GM19455 (cell line): ENCODE results near the gene ADGRG1.
"Not testable (repeated sequence)": the region's sequence is repeated elsewhere in the genome, so short reads cannot be mapped to it uniquely, and the experiment has no call there.

Source experiments
- ATAC-seq: cut with Tn5 transposase; IDR thresholded peaks from one replicate; pipeline ENCODE4 v1.9.1; 2021; ENCODE audit not compliant: unreplicated experiment

The ADGRG1 gene

GRCh38 chr16:57628008-57628781 lies at the start of gene ADGRG1:
Gene ADGRG1 (plus strand): TSS chr16:57628630. CDS start chr16:57650288, 21,658 bp downstream.
- no peak for ATAC-seq

- no peak for ATAC-seq
These were observed 49.1 kb upstream of the ADGRG1 start for GRCh38 chr16:57579361-57579665.

DNA sequence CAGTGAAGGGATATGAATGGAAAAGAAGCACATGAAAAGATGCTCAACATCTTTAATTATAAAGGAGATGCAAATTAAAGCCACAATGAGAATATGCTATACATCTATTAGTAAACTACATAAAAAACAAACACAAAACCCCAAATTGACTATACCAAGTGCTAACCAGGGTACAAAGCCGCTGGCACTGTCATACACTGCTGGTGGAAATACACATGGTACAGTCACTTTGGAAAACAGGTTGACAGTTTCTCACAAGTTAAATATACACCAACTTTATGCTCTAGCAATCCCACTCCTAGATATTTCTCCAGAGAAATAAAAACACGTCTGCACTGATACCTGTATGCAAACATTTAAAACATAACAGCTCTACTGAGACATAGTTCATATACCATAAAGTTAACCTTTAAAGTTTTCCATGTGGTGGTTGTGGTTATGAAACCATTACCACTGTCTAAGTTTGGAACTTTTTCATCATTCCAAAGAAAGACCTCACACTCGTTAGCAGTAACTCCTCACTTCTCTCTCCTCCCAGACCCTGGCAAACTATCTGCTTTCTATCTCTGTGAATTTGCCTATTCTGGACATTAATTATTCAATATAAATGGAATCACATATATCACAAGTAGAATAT lies 43.3 kb upstream of the ADGRG1 start:
- ATAC-seq: no peak

- ATAC-seq: no peak
These were observed 39.6 kb upstream of the ADGRG1 start for GRCh38 chr16:57588831-57589230.

- ATAC-seq: no peak
These were observed 39.1 kb upstream of the ADGRG1 start for GRCh38 chr16:57589374-57589773.

DNA sequence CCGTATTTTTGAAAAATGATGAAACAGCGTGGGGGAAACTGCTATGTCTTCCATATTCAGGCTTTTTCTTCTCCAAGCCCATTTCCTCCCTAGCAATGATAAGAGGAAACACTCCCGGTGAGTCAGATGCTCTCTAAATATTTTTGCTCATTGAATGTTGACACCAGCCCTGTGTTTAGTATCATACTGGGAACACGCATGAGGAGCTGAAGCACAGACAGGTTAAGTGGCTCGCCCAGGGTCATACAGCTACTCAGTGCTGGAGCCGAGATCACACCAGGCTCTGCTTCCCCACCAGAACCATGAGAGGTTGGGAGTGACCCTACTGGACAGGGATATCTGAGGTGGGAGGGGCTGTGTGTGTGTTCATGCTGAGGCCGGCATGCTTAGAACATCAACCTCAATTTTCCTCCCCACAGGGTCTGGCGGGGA lies 37.8 kb upstream of the ADGRG1 start:
- no peak for ATAC-seq

GRCh38 chr16:57591086-57591869 lies 37.2 kb upstream of the ADGRG1 start:
- peak; percentile 85 for ATAC-seq

DNA sequence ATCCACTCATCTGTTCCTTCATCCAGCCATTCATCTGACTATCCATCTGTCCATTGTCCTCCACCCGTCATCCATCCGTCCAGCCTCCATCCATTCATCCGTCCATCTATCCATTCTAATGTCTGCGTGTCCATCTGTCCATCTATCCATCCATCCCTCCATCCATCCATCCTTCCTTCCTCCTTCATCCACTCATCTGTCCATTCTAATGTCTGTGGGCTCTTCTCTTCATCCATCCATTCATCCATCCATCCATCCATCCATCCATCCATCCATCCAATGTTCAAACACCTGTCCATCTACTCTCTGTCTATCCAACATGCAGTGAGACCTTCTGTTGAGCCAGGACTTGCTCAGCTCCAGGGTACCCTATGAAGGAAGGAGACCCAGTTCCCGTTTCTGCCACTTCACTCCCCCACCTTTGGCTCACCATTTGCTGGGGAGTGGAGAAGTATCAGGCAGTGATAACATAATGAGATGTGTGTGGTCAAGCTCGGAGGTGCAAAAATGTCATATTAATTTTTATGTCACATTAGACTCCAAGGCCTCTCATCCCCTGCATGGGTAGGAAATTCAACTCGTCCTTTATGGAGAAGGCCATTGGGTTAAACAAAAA lies 36.5 kb upstream of the ADGRG1 start:
- ATAC-seq: no peak

DNA sequence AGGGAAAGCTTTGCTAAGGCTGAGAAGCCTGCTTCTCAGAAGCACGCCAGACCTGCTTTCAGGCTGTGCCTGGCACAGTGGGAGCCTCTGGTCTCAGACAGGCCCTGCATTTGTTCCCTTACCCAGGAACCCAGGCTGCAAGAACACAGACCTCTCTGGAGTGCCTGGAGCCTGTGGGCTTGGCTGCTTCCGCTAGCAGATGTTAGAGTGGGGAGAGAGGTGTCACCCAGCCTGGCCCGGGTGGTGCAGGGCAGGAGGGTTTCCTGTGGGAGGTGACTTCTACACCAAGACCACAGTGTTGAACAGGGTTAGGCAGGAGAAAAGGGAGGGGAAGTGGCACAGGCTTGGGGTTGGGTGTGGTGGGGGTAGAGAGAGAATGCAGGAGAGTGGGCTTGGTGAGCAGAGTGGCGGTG lies 35.8 kb upstream of the ADGRG1 start:
- no peak for ATAC-seq

DNA sequence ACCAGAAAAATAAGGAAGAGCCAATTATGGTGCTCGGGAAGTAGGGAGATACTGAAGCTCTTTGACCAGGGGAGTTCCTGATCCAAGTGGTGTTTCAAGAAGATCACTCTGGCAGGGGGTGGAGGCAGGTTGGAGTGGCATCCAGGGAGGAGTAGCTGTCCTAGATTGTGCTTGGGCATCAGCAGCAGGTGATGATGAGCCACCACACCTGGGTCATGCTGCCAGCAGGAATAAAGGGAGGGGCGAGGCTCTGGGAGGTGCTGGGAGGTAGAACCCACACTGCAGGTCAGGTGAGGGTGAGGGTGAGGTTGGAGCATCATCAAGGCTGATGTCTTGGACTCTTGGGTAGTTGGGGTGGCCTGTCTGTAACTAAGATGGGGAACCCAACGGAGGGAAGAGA lies 35.4 kb upstream of the ADGRG1 start:
- no peak for ATAC-seq

GRCh38 chr16:57593990-57594389 lies 34.4 kb upstream of the ADGRG1 start:
- no peak for ATAC-seq

DNA sequence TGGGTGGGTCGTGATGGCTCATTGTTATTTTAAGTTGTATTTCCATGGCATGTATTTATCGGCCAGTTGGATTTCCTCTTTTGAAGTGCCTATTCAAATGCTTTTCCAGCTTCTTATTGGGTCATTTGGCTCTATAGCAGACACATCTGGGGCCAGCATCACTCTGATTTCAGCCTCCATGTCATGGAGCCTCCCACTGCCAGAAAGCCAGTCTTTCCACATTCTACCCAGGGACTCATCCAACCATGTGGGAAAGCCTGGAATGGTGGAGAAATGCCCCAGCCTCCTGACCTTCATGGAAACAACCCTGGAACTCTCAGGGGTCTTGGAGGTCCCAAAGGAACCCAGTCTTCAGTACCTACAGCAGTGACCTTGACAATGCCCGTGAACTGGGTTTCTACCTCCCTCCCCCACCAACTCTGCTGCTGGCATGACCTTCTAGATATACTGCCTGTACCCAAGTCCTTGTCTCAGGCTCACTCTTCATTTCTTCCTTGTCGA lies 33.8 kb upstream of the ADGRG1 start:
- no peak for ATAC-seq

GRCh38 chr16:57596234-57596633 lies 32.2 kb upstream of the ADGRG1 start:
- not testable (repeated sequence) for ATAC-seq

DNA sequence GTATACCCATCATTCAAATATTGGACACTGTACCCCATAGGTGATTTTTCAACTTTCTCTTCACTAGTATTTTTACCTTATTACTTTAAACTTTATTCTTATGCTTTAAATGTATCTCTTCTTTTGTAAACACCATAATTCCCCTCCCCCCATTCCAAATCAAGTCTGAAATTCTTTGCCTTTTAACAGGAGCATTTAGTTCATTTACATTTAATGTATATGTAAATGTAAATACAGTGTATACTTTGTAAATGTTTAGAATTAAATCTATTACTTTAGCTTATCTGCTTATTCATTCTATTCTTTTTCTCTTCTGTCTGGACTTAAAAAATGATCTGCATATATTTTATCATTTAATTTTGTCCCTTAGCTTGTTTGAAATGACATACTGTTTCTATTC lies 30.0 kb upstream of the ADGRG1 start:
- ATAC-seq: no peak

GRCh38 chr16:57600048-57600835 lies 28.2 kb upstream of the ADGRG1 start:
- ATAC-seq: no peak

DNA sequence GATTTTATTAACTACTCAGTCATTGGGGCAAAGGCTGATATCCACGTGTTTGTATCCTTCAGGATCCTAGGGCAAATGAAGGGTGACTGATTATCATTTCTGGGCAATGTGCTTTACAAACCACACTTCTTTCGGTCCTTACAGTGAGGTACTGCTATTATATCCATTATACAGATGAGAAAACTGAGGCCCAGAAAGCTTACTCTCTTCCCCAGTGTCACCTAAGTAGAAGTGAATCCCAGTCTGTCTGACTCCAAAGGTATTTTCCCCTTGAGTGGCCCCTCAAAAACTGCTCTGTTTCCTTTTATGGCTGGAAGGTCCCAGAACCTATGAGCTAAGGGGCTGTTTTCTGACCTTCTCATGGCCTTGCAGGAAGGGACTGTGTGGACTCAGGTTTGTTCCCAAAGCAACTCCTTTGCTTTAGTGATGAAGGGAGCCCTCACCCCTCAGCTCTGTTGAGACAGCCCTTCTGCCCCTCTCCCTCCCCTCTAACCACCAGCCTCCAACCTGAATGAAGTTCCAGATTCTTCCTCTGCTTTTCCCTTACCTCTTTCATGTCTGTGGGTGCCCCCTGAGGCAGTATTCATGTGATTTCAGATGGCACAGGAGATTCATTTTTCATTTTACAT lies 27.4 kb upstream of the ADGRG1 start:
- no peak for ATAC-seq

DNA sequence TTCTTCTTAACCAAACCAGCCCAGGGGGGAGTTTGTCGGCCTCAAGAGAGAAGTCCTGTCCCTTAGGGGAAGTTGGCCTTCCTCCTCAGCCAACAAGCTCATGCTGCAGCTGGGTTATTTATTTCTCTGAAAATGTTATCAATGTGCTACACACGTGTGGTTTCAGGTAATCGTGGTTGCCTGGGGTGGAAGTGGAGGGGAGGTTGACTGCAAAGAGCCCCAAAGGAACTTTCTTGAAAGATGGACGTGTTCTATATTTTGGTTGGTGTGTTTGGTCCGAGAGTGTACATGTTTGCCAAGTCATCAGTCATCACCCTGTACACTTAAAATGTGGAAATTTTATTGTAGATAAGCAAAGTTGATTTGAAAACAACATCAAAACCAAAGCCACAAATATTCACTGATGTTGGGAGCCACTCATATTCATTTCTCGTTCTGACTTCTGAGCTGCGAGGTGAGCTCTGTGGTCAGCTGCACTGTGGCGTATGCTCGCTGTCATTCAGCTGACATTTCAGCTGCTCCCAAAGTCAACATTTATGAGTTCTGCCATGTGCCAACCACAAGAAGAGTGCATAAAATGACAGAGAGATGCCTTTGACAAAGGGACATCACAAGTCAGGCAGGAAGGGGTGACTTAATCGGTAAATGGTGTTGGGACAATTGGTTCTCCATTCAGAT lies 26.5 kb upstream of the ADGRG1 start:
- ATAC-seq: peak; percentile 73

DNA sequence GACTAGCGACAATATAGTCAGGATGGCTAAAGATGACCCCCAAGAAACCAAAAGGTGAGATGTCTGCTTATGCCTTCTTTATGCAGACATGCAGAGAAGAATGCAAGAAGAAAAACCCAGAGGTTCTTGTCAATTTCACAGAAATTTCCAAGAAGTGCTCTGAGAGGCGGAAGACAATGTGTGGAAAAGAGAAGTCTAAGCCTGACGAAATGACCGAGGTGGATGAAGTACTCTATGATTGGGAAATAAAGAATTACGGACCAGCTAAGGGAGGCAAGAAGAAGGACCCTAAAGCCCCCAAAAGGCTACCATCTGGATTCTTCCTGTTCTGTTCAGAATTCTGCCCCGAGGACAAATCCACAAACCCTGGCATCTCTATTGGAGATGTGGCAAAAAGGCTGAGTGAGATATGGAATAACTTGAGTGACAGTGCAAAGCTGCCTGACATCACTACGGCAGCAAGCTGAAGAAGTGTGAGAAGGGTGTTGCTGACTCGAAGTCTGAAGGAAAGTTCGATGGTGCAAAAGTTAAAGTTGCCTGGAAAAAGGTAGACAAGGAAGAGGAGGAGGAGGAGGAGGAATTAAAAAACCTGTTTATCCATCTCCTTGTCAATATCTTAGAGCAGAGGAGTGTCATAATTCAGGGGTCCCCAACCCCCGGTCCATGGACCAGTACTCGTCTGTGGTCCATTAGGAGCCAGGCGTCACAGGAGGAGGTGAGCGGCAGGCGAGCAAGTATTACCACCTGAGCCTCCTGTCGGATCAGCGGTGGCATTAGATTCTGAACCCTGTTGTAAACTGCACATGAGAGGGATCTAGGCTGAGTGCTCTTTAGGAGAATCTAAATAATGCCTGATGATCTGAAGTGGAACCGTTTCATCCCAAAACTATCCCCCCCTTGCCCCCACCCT lies 25.1 kb upstream of the ADGRG1 start:
- no peak for ATAC-seq
